ENCODE measurements around the gene VPS26C.
A peak's percentile ranks its signal among the peaks of the same experiment; 100 is the strongest.

- no peak for TF ChIP-seq CTCF (IDR thresholded peaks at IDR 0.05 in 2 of 3, conservative IDR thresholded peaks at IDR 0.05 in 1 of 3; ENCODE audit: control insufficient read depth in 2 of 3, extremely low read depth in 1 of 3, insufficient read depth in 1 of 3, low read depth in 3 of 3, low read length in 3 of 3)
- TF ChIP-seq IRF4 (IDR thresholded peaks at IDR 0.05; ENCODE audit: low read depth, low read length) = no peak
- TF ChIP-seq MYB (IDR thresholded peaks at IDR 0.05; ENCODE audit: borderline replicate concordance, low read depth, low read length) = no peak
- no peak for TF ChIP-seq HDGF (IDR thresholded peaks at IDR 0.05)
- no peak for TF ChIP-seq POLR2AphosphoS5 (IDR thresholded peaks at IDR 0.05; ENCODE audit: low read length)
- TF ChIP-seq CEBPB (IDR thresholded peaks at IDR 0.05; ENCODE audit: borderline replicate concordance in 1 of 2, low read depth in 2 of 2, low read length in 2 of 2) = no peak
- no peak for TF ChIP-seq POLR2A (IDR thresholded peaks at IDR 0.05; ENCODE audit: low read depth, low read length)
- TF ChIP-seq TCF3 (IDR thresholded peaks at IDR 0.05; ENCODE audit: borderline replicate concordance, insufficient read depth, low read depth, low read length) = peak; percentile 85; the same call in 1 of the 2 replicates
- TF ChIP-seq CBX5 (IDR thresholded peaks at IDR 0.05; ENCODE audit: low read depth) = no peak
- no peak for TF ChIP-seq EGR1 (IDR thresholded peaks at IDR 0.05; ENCODE audit: borderline replicate concordance in 1 of 2, low read depth in 2 of 2, low read length in 2 of 2)
These were observed 466 bp downstream of the VPS26C start for GRCh38 chr21:37266515-37267221.
